ENCODE data around the gene LRRTM1. TPM values are rescaled to one million over a fixed set of nuclear protein-coding genes. Genes with fewer than 3 reads are reported as not detected.

Gene LRRTM1
- total RNA-seq, 6 experiments from 2014 or later: 0.46 TPM; not detected in 5

DNA sequence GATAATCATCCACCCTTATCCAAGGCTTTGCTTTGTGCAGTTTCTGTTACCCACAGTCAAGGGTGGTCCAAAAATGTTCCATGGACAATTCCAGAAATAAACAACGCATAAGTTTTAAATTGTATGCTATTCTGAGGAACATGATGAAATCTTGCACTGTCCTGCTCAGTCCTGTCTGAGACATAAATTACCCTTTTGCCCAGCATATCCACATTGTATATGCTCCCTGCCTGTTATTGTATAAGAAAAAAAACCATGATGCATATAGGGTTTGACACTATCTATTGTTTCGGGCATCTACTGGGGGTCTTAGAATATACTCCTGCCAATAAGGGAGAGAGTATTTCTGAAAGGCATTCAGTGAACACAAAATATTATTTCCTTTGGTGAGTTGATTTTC, 24.0 kb downstream of the LRRTM1 start:
- WGBS (ENCODE audit: insufficient coverage, low coverage, low lambda C conversion rate, missing lambda C conversion rate): 68% methylated on average over 2 of the region's 2 CpGs
- TF ChIP-seq, protein P1, sequence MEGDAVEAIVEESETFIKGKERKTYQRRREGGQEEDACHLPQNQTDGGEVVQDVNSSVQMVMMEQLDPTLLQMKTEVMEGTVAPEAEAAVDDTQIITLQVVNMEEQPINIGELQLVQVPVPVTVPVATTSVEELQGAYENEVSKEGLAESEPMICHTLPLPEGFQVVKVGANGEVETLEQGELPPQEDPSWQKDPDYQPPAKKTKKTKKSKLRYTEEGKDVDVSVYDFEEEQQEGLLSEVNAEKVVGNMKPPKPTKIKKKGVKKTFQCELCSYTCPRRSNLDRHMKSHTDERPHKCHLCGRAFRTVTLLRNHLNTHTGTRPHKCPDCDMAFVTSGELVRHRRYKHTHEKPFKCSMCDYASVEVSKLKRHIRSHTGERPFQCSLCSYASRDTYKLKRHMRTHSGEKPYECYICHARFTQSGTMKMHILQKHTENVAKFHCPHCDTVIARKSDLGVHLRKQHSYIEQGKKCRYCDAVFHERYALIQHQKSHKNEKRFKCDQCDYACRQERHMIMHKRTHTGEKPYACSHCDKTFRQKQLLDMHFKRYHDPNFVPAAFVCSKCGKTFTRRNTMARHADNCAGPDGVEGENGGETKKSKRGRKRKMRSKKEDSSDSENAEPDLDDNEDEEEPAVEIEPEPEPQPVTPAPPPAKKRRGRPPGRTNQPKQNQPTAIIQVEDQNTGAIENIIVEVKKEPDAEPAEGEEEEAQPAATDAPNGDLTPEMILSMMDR (IDR thresholded peaks at IDR 0.05): no peak
- no peak for TF ChIP-seq POLR2A (IDR thresholded peaks at IDR 0.05)
- DNase-seq (no peak), ATAC-seq (no peak)
- Histone ChIP-seq H3K4me1 (no peaks in the 10 kb centered on the region), H3K4me3 (no peak overlapping the region), H3K27me3 (no peaks in the 10 kb centered on the region), H3K9me3 (no peaks in the 10 kb centered on the region), H3K27ac (no peak overlapping the region), H3K36me3 (no peaks in the 10 kb centered on the region)
- intact Hi-C loops (cut with DNase I): no loop called here

DNA sequence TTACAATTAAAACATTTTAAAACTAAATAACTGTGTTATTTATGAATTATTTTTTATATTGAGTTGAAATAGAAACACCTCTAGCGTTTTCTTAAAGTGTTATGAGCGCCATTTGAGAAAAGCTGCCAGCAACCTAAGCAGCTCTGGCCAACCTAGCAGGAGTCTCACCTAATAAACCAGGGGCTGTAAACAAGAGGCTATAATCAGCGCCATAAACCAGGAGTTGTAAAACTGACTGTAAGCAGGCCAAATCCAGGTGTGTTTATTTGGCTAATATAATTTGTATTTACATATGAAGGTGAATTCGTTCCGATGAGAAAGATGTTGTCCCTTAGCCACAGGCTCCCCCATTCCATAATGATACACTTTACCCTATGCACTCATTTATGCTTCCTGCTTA, 34.7 kb downstream of the LRRTM1 start:
- WGBS (ENCODE audit: insufficient coverage, low coverage, low lambda C conversion rate, missing lambda C conversion rate): 66% methylated on average over 5 of the region's 5 CpGs
- H3K4me3 ChIP-seq: no peak overlapping the region
- TF ChIP-seq, protein P1 (IDR thresholded peaks at IDR 0.05): no peak
- TF ChIP-seq POLR2A (IDR thresholded peaks at IDR 0.05): no peak
- H3K4me1 ChIP-seq: no peaks in the 10 kb centered on the region
- intact Hi-C loops (cut with DNase I): no loop called here
- no peaks in the 10 kb centered on the region for H3K27me3 ChIP-seq
- ATAC-seq (no peak), DNase-seq (no peak)
- H3K9me3 ChIP-seq: no peaks in the 10 kb centered on the region
- no peaks in the 10 kb centered on the region for H3K36me3 ChIP-seq
- H3K27ac ChIP-seq: no peak overlapping the region

DNA sequence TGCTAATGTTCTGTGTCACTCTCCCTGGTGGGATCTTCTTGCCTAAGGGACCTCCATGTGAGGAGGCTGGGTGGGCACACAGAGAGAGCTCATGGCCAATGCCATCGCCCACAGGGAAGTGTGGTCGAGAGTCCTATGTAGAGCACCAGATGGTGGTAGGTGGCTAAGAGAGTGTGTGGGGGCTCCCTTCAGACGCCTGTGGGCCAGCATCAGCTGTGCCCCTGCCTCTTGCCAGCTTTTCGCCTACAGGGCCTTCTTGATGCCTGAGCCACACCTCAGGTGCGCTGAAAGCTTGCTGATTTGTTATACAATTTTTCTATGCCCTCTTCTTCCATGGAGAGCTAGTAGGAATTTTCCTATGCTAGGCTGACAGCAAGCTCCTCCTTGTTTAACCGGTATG, 38.3 kb downstream of the LRRTM1 start:
- intact Hi-C loops (cut with DNase I): no loop called here

DNA sequence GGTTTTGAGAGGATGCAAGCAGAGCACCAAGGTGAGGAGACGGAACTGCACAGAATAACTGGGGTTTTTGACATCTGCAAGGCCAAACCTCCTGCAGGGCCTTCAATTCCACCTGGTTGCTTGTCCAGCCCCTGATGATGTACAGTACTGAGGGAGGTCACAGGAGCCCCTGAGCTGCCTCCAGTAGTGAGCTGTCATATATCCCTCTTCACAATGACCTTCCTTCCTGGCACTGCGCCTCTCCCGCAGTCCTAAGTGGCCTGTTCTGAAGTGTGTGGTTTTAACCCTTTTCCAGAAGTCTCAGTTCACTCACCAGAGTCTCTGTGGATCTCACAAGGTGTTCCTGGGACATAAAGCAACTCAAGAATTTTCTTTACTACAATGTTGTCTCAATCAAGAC, 45.3 kb downstream of the LRRTM1 start:
- Histone ChIP-seq H3K4me1 (no peaks in the 10 kb centered on the region), H3K36me3 (no peaks in the 10 kb centered on the region), H3K9me3 (no peaks in the 10 kb centered on the region), H3K27ac (no peak overlapping the region), H3K27me3 (no peaks in the 10 kb centered on the region), H3K4me3 (no peak overlapping the region)
- ATAC-seq (no peak), DNase-seq (no peak)
- 60% methylated on average over 3 of the region's 3 CpGs for WGBS (ENCODE audit: insufficient coverage, low coverage, low lambda C conversion rate, missing lambda C conversion rate)
- no peak for TF ChIP-seq POLR2A (IDR thresholded peaks at IDR 0.05)
- intact Hi-C loops (cut with DNase I): no loop called here

More for the DNA sequence above, 38.3 kb downstream of the LRRTM1 start:
- H3K9me3 ChIP-seq: no peaks in the 10 kb centered on the region
- no peak overlapping the region for H3K27ac ChIP-seq
- ATAC-seq: peak in 1 of 4 donors; percentile 33
- no peak for DNase-seq
- H3K27me3 ChIP-seq: no peaks in the 10 kb centered on the region
- H3K4me1 ChIP-seq: no peaks in the 10 kb centered on the region
- no peaks in the 10 kb centered on the region for H3K36me3 ChIP-seq
- WGBS (ENCODE audit: insufficient coverage, low coverage, low lambda C conversion rate, missing lambda C conversion rate): 27% methylated on average over 4 of the region's 6 CpGs
- H3K4me3 ChIP-seq: no peak overlapping the region
- TF ChIP-seq, protein P1 (IDR thresholded peaks at IDR 0.05): no peak
- TF ChIP-seq POLR2A (IDR thresholded peaks at IDR 0.05): no peak

DNA sequence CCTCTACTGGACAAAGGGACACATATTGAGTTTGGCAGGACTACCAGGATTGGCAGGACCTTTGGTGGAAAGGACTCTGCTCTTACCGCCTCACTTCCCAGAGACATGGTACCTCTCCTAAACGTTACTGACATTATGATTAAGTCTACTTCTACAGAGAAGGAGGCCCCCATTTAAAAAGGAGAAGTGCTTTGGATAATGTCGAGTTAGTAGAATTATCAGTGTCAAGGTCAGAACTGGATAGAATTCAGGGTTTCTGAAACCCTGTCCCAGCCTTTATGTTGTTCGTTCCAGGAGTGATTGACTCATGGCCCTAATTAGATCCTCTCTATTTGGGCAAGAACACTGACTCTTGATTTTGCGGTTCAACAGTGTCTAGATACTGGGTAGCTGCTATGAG, 45.8 kb downstream of the LRRTM1 start:
- H3K36me3 ChIP-seq: no peaks in the 10 kb centered on the region
- H3K27me3 ChIP-seq: no peaks in the 10 kb centered on the region
- ATAC-seq (no peak), DNase-seq (no peak)
- no peak overlapping the region for H3K4me3 ChIP-seq
- intact Hi-C loops (cut with DNase I): no loop called here
- 62% methylated on average over 5 of the region's 5 CpGs for WGBS (ENCODE audit: insufficient coverage, low coverage, low lambda C conversion rate, missing lambda C conversion rate)
- H3K9me3 ChIP-seq: no peaks in the 10 kb centered on the region
- TF ChIP-seq, protein P1 (IDR thresholded peaks at IDR 0.05): no peak
- TF ChIP-seq POLR2A (IDR thresholded peaks at IDR 0.05): no peak
- H3K27ac ChIP-seq: no peak overlapping the region
- H3K4me1 ChIP-seq: no peaks in the 10 kb centered on the region
